GM21526 (cell line): ENCODE measurements around the gene POU3F2.

Experiments
- ATAC-seq: cut with Tn5 transposase; IDR thresholded peaks from one replicate; pipeline ENCODE4 v1.9.1; 2021; ENCODE audit warnings: moderate library complexity; ENCODE audit not compliant: unreplicated experiment, low FRiP score

Gene POU3F2

DNA sequence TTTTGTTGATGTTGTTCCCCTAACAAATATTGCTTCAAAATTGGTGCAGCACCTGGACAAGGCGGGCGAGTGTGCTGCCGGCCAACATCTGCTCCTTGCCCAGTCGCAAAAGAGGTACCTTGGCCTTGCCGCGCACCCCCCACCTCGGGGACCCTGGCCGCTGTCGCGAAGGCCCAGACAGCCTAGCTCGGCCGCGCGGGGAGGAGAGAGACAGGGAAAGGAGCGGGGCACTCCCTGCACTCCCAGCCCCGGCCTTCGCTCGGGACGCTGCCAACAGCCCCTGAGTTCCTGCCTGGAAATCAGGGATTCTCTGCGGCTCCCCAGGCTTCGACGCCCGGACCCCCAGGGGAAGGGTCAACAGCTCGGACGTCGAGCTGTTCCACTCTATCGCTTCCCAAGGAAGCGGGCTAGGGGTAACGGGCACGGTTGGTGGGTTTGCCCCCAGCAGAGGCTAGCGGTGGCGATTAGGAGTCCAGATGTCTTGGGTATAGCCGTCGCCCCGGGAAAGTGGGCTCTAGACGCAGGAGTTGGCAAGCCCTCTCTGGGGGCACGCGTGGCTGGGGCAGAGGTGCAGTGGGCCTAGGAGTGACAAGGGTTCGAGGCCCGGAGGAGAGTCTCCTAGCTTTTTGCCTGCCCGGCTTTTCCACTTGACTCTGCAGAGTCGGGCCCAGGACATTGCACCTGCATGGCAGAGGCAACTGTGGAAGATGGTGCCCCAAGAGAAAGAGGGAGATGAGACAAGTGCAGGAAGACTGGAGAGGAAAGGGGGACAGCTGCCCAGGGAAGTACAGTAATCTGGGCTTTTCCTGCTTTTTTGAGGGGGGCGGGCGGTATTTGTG lies 8.2 kb downstream of the POU3F2 start:
- no peak for ATAC-seq

DNA sequence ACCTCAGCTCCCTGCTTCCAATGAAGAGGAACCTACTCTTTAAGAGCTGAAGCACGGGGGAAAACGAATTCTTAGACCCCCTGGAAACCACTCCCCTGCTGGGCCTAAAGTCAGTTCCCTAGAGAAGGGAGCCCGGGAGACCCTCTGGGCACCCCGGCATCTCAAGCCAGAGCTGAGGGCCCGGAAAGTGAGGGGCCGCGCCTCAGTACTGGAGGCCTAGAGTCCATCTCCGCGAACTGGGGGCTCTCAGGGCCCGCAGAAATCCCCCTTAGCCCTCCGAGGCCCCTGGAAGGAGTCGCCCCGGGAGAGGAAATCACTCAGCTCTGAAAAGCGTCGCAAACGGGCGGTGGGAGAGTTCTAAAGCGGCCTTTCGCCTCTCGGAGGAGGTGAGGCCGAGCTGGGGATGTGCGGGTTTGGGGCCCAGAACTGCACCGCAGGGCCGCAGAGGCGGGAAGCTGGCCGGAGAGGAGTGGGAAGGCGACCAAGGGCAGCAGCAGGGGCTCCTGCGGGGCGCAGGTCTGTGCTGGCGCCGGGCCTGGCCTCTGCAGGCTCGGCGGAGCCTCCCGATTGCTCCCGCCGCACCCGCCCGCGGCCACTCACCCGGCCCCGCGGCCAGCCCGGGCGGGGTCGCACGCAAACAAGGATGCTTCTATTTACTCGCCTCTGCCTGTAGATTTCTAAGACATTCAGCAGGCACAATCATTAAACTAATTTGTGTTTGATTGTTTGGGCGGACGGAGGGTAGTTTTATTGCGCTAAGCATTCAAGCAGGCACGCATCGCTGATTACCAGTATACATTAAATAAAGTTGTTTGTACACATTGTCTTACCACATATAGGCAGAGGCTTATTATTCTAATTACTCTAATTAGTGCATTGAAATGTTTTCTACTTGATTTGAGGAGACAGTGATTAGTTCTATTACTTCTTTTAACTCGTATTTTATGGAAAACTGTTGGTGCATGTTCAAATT lies 9.2 kb downstream of the POU3F2 start:
- no peak for ATAC-seq

DNA sequence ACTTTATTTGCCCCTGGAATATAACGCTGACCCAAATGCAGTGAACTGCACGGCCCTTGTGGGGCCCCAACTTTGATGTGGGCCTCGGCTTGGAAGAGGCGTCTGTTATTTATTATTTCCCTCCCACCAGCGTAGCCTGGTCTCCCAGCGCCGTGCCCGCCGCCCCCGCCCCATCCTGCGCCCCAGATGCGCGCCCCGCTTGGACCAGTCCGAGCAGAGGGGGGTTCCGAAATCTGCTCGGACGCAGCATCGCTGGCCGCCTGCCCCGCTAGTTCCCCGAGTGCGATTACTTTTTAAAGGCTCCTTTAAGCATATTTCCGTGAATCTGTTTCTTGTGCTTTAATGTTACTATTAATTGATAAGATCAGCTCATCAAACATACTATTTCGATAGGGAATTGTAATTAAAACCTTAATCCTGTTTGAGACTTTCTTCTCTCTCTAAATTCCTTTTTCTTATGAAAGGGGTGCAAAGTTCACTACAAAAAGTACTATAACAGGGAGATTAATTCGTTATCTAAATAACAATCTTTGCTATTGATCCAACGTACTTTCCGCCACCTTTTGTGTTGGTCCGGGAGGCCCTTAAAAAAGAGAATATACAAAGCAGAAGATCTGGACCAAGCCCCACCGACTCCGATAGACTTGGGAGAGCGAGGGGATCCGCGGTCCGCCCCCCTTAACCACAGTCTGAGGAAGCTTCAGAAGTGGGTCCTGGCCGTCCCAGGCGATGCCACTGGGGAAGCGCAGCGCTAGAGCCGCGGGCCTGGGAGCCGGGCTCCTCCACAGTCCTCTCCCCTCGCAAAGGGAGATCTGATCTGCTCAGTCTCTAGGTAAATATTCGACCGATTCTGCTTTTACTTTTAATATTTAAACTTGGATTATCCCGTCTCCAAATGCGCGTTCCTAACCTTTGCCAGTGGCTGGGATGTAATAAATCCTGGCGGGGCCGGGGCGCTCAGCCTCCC lies 10.2 kb downstream of the POU3F2 start:
- no peak for ATAC-seq

DNA sequence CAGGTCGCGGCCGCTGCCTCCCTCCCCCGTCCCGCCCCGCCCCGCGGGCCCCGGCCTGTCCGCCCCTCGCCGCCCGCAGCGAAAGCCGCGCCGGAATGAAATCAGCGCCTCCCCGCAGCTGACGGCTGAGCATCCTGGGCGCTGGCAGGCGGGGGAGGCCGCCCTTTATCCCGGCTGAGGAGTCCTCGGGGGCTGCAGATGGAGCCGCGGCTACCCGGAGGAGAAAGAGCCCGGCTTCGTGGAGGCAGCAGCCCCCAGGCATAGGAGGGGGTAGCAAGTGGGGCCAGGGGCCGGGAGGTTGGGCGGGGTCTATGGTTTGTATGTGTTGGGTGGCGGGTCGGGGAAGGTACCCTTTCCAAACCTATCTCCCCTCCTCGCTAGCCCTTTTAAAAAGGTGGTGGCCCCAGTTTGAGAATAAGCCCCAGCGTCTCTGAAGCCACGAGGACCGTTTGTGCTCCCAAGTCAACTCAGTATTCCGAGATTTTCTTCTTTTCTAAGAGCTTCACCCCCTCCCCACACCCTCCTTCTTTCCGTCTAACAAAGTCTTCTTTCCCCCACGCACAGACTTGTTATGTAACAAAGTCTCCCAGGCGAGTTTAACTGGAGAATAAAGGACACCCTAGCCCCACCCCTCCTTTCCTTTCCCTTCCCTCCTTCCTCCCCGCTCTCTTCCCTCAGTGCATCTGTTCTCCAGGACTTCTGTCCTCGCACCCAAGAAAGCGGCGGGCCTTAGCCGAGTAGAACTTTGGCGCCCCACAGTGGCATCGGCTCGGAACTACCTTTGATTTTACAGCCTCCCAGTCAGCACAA lies 11.0 kb downstream of the POU3F2 start:
- peak; percentile 57 for ATAC-seq

DNA sequence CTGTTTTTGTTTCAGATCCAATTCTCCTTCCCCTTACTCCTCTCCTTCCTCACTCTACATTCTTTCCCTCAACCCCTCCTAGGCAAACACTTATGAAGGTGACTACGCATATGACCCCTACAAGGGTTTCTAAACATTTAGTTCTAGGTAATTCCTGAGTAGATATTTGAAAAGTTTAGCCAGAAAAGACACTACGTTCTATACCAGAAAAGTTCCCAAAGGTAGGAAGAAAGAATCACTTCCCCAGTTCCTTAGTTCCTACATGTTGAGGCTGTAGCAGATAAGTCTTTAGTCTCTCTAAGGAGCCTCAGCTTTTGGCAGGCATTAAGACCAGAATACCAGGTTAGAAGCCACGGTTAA lies 11.6 kb downstream of the POU3F2 start:
- ATAC-seq: no peak

DNA sequence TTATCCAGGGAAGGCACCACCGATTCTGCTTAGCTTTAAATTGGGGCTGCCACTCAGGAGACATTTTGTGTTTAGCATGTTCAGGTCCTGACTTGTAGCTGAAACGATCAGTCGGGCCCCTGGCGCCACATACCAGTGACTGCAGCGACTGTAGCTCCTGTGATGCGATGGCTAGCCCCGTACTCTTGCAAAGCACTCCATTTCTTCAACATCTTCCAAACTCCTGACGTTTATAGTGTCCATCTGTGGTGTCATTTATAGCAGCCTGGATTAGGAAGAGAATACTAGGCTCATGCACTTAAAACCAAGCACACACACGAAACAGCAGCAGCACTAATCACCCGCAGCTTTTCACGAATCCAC lies 13.0 kb downstream of the POU3F2 start:
- ATAC-seq: no peak

DNA sequence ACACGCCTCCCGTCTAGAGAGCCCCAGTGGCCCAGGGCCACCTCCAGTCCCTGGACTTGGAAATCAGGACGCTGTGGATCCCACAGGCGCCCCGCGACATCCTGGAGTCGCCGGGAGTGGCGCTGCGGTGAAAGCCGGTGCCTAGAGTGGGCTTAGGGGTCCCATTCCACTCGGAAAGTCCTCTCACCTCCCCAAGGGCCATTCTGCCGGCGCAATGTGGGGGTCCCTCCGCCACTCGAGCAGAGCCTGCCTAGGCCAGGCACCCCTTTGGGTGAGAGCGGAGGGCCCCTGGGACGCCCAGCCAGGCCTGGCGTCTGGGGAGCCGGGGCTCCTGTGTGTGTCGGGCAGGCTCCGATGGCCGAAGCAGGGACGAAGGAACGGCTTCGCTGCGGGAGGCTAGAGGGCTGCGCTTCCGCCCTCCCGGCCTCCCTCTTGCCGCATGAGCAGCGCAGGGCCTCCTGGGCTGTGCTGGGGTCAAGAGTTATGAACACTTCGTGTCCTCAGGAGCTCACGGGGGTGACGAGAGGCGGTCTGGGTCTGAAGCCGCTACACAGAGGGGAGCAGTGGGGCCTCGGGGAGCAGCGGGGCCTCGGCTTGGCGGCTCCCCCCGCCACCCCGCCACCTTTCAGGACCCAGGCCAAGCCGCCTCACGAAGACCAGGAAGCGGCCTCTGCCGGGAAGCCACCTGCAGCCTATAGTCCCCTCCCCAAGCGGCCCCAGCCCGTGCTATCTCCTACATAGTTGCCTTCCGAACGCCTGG lies 13.6 kb downstream of the POU3F2 start:
- no peak for ATAC-seq

DNA sequence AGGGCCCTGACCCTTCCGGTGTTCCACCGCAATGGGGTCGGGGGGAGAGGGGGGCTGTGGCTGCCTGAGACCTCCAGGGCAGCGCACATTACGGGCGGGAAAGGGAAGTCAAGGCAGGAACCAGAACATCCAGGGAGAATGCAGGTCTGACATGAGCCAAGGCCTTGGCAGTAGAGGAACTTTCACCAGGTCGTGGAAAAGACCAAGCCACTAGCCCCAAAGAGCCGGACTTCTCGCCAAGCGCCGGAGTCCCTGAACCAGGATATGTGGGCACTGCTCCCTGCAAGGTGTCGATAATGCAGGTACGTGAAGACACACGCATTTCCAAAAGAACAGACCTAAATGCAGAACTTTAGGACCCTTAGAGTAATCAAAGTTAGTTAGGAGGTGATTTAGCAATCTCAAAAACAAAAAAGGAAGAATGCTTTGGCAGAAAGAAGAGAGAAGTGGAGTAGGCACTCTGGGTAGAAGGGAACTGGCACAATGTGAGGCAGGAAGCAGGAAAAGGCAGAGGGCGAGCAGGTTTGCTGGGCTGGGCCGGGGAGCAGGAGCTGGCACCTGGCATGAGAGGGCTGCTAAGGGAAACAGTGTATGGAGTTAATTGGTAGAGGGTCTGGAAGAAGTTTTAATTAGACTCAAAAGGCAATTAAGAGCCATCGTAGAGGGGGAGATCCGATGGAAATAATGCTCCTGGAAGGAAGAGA lies 14.3 kb downstream of the POU3F2 start:
- ATAC-seq: no peak

DNA sequence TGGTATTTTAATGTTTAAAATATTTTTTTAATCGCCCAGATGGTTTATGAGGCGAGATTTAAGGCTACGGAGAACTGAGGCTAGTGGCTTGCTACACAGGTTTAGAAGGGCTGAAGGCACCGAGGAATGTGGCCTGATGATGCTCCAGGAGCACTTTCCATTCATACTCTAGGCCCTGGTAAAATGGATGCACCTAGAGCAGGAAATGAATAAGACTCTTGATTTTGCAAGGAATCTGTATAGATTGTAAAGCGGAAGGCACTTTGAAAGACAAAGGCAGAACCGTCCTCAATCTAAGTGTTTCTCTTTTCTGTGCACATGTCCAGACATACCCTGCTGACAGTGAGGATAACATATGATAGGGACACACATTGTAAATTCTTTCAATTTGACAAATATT lies 30.1 kb downstream of the POU3F2 start:
- no peak for ATAC-seq

DNA sequence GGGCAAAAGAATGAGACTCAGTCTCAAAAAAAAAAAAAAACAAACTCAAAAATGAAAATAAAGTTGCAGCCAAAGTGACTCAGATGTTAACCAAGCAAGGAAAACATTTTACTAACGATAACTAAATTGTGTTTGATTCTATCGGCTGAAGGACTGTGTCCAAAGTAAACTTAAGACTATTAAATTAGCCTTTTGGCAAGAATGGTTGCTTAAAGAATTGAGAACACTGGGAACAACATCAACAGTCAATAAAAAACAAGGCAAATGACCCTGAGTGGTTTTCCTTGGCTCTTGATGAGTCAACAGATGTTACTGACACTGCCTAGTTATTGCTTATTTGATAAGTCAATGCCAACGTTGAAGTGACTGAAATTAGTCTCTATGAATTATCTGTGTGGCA lies 36.7 kb downstream of the POU3F2 start:
- no peak for ATAC-seq

DNA sequence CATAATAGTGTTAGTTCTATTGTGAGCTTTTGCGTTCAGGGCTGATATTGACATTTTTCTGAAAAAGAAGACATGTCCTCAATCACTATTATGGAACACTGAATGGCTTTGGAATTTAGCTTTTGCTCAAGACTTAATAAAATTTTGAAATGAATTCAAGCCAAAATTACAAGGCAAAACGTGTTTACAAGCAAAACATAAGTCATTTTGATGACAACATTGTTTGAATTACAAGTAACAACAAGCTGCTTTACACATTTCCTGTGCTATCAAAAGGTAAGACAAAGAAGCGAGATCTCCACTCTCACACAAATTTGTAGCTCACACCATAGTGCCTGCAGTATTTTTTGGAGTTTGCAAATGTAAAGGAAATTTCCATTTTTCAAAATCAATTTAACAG lies 37.4 kb downstream of the POU3F2 start:
- no peak for ATAC-seq

DNA sequence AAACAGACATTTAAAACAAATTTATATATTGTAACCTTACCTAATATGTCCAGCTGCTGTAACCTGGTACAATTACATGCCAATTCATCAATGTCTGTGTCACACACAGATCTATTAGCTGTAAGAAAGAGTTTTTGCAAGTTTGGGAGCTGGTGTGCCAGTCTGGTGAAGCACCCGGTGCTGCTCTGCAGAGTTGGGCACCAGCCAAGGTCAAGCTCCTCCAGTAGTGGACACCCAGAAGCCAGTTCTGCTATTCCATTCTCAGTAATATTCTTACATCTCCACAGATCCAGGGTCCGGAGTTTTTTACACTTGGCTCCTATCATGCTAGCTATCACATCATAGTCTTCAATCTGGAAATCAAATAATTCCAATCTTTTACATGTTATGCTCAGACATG lies 41.0 kb downstream of the POU3F2 start:
- ATAC-seq: no peak

DNA sequence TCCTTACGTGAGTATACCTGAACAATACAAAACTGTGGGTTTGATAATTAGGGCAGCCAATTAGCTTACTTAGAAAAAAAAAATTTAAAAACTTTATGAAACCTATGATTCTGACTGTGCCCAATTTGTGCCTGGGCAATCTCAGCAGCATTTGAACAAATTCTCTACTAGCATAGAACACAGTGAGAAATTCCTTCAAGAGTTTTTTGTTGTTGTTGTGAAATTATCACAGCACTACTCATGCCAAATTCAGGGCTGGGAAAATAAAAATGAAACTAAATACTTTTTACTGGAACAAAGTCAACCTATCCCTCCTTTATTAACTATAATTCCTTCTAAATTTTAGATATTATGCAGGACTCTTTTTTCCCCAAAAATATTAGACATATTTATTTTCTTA lies 42.9 kb downstream of the POU3F2 start:
- no peak for ATAC-seq

DNA sequence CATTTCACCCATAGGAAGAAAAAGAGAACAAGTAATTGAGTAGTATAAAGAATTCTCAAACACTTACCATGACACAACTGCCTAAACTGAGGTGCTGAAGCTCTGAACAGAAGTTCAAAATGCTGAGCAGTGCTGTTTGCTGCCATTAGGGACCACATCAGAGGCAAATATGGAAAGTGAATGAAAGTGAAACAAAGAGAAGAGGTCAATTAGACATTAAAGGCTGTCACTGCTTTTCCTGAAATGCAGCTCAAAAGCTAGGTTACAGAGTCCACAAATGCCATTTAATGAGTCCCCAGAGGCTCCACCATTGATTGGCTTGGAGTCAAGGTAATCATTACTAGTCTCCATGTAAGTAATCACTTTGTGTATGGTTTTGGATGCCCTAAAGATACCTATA lies 46.1 kb downstream of the POU3F2 start:
- peak; percentile 85 for ATAC-seq

DNA sequence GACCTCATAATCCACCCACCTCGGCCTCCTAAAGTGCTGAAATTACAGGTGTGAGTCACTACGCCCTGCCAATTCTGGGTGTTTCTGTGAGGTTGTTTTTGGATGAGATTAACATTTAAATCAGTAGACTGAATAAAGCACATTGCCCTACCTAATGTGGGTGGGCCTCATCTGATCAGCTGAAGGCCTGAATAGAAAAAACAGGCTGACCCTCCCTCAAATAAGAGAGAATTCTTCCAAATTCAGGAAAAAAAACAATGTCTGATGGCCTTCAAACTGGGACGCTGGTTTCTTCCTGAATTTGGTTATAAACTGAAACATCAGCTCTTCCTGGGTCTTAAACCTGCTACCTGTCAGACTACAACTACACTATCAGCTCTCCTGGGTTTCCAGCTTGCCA lies 51.0 kb downstream of the POU3F2 start:
- ATAC-seq: no peak

DNA sequence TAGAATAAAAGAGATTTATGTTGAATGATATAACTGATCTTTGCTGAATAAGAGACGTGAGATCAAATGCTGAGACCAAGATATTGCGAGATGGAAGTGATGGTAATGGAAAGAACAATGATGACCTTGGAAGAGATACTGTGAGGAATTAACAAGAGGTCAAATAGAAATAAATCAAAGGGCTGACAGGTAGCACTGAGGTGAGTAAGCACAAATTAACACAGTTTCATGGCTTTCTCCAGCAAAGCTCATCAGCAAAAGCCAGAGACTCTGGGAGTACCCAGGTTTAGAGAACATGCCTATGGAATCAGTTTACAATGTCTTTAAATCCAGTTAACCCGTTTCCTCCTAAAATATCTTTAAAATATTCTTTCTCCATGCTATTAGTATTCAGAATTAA lies 53.3 kb downstream of the POU3F2 start:
- no peak for ATAC-seq
